ENCODE results near the gene STOML2. TPM values are rescaled to one million over a fixed set of nuclear protein-coding genes. Genes with fewer than 3 reads are reported as not detected.

STOML2 gene
- total and polyA plus RNA-seq, 9 of the 15 experiments (the other 6 are each of a cell fraction or from before 2014, with no cell fraction given): 110 to 220 (median 174) TPM

DNA sequence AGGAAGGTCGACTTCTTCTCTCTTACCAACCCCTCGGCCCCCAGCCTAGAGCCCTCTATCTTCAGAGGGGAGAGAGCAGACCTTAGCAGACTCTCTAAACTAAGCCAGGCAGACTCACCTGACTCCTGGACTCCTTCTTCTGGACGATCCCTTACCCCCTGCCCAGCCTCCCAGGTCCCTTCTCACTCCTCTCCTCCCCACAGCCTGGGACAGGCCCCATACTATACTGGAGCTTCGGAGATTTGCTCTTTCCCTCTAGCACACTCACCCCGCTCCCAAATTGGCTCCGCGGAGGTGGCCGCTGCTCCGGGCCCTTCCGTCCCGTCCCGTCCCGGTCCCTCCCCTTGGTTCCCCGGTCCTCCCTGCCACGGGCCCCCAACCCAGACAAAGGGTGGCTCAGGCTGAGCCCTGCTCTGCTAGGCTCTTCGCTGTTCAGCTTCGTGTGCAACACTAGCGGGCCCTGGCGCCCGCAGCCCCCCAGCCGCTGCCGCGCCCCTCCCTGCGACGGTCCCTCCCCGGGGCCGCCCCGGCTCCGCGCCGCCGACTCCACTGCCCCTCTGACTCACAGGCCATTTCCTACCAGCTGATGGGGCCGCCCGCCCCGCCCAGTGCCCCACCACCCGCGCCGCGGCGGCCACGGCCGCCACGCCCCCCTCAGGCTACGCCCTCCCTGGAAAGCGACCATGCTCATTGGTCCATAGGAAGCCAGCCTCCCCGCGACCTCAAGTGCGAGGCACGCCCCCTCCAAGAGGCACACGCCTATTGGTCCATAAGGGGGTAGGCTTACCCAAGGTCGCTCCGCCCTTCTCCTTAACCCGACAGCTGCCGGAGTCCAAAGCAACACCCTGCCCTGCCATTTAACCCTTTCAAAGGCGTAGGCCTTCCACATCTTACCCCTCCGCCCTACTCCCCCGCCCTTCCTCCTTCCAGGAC is 8.3 kb upstream of the STOML2 start (continued):
- TF ChIP-seq VEZF1 (CRISPR knock-in tag; IDR thresholded peaks at IDR 0.05) (peak; percentile 92), FOXK2 (conservative IDR thresholded peaks at IDR 0.05 in 1 of 2, IDR thresholded peaks at IDR 0.05 in 1 of 2; ENCODE audit: low read depth in 2 of 2) (peak in 1 of 2 experiments; percentile 63; a peak in 1 of 4 replicates), MAZ (CRISPR knock-in tag; conservative IDR thresholded peaks at IDR 0.05 in 1 of 2, IDR thresholded peaks at IDR 0.05 in 1 of 2) (peak in 1 of 2 experiments; percentile 44; a peak in 2 of 4 replicates), NFIX (CRISPR knock-in tag; IDR thresholded peaks at IDR 0.05; ENCODE audit: low read depth) (no peak), KLF6 (CRISPR knock-in tag; IDR thresholded peaks at IDR 0.05; ENCODE audit: borderline replicate concordance) (no peak), NCOA6 (IDR thresholded peaks at IDR 0.05) (no peak), ZHX1 (conservative IDR thresholded peaks at IDR 0.05; ENCODE audit: low read length) (no peak), C11orf30 (IDR thresholded peaks at IDR 0.05; ENCODE audit: low read depth) (no peak), XRCC5 (IDR thresholded peaks at IDR 0.05; ENCODE audit: low read depth, low read length) (no peak), JUND (IDR thresholded peaks at IDR 0.05; ENCODE audit: borderline replicate concordance, low read depth, low read length) (peak; percentile 72), JUND (tag; IDR thresholded peaks at IDR 0.05; ENCODE audit: borderline replicate concordance, low read depth, low read length) (0 out of 3 replicates have a peak, but pooled peaks have one; percentile 37), STAT6 (CRISPR knock-in tag; IDR thresholded peaks at IDR 0.05) (no peak), XRCC3 (IDR thresholded peaks at IDR 0.05) (no peak), DPF2 (IDR thresholded peaks at IDR 0.05) (no peak), ZBTB7A (IDR thresholded peaks at IDR 0.05; ENCODE audit: borderline replicate concordance, control insufficient read depth, low read depth, low read length) (peak; percentile 91), NFXL1 (CRISPR knock-in tag; IDR thresholded peaks at IDR 0.05) (no peak), NELFE (IDR thresholded peaks at IDR 0.05; ENCODE audit: insufficient read depth, insufficient read length) (no peak), STAG1 (CRISPR knock-in tag; IDR thresholded peaks at IDR 0.05; ENCODE audit: borderline replicate concordance) (no peak), ESRRB (CRISPR knock-in tag; IDR thresholded peaks at IDR 0.05; ENCODE audit: borderline replicate concordance) (no peak)
